H1 (cell line): Measurements from ENCODE around the gene PNCK. TPM values are rescaled to one million over a fixed set of nuclear protein-coding genes. Genes with fewer than 3 reads are reported as not detected.

ENCODE experiments used
- CREB1 ChIP-seq: IDR thresholded peaks from 2 replicates; pipeline ENCODE4 v1.6.1; 2012; ENCODE audit warnings: inconsistent platforms
- EP300 ChIP-seq, 2 experiments: IDR thresholded peaks; 1 replicate in 1 of 2; 2 replicates in 1 of 2; pipeline ENCODE4 v1.6.1; 2011 to 2012; ENCODE audit warnings: low read depth in 2 of 2, low read length in 2 of 2, mild to moderate bottlenecking in 2 of 2, borderline replicate concordance in 1 of 2, inconsistent platforms in 1 of 2, moderate library complexity in 1 of 2
- polyA plus RNA-seq, 7 experiments: library from polyadenylated mRNA; depleted of rRNA in 3 of 7; stranded (reverse) in 5 of 7; unstranded in 2 of 7; fragments of >200 nt in 5 of 7; fragments of 200-250 nt in 2 of 7; gene quantifications; 1 replicate in 5 of 7; 2 replicates in 1 of 7; 4 replicates in 1 of 7; pipeline versions ENCODE4 v1.2.1 to v1.2.3, GENCODE V29; 2011 to 2013; ENCODE audit warnings: missing spikeins in 2 of 7, mixed read lengths in 2 of 7
- total RNA-seq: library from RNA; stranded (reverse); fragmentation: NEBNext Ultra II Directional; extraction: Animal tissue kit (Norgen Biotek cat#: 25700); gene quantifications from 2 replicates; pipeline ENCODE4 v1.2.1, GENCODE V29; 2021

PNCK gene
- total and polyA plus RNA-seq, 2 of the 8 experiments (the other 6 are each of a cell fraction or from before 2014, with no cell fraction given) = 6.2 to 6.3 TPM

DNA sequence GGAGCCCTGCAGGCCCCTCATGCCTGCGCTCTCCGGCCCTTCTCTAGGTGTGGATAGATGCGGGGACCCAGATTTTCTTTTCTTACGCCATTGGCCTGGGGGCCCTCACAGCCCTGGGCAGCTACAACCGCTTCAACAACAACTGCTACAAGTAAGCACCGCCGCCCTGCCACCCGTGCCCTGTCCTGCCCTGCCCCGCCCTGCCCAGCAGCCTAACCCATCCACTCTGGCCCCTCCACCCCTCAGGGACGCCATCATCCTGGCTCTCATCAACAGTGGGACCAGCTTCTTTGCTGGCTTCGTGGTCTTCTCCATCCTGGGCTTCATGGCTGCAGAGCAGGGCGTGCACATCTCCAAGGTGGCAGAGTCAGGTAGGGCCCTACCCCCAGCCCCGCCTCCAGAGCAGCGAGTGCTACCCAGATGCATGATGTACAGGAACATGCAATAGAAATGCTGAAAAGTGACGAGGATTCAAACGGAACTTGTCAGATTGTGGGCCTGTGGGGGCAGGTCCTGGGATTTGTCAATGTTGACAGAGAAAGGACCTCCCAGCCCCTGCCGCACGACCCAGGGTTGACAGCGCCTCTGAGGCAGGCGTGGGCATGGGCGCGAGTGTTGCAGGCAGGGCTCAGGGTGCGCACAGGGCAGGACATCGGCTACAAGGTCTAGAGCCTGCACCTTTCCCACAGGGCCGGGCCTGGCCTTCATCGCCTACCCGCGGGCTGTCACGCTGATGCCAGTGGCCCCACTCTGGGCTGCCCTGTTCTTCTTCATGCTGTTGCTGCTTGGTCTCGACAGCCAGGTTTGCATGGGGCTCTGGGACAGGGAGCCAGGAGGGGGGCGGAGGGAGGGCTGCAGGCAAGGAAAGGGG is 19.8 kb upstream of the PNCK start (continued):
- TF ChIP-seq EP300 (IDR thresholded peaks at IDR 0.05; ENCODE audit: borderline replicate concordance in 1 of 2, low read depth in 2 of 2, low read length in 2 of 2) (no peak), CREB1 (no peak)
